Endothelial cell of umbilical vein (primary cell): ENCODE results near the gene ZBTB17. TPM values are rescaled to one million over a fixed set of nuclear protein-coding genes. Genes with fewer than 3 reads are reported as not detected.

ENCODE experiments used
- BruUV-seq: library from RNA; stranded (reverse); fragments of 400-500 nt; replicated peaks from 2 replicates; lab custom pipeline; 2021; lab: Mats Ljungman, UMichigan
- CTCF ChIA-PET: fragments of 300-600, 350-600 bp; sonication (Branson Sonifier 250); formaldehyde crosslinking; loops from one replicate; lab custom pipeline; 2021; ENCODE audit warnings: antibody characterized with exemption, inconsistent platforms; lab: Charles Lee
- POLR2A ChIA-PET: fragments of 300-600, 350-600 bp; sonication (Branson Sonifier 250); formaldehyde crosslinking; loops from one replicate; lab custom pipeline; 2021; ENCODE audit warnings: antibody characterized with exemption, inconsistent platforms; lab: Charles Lee
- DNase-seq: peaks from one replicate; pipeline ENCODE4 v3.0.0-alpha.2; 2011; ENCODE audit warnings: low read depth, low spot score
- FAIRE-seq: peaks from 2 replicates; lab custom pipeline; 2011; peaks lifted over from hg19 to GRCh38; lab: Jason Lieb, UNC
- H2AFZ ChIP-seq: 2 replicates; pipeline ENCODE4 v1.6.0; 2012; ENCODE audit warnings: low read depth, low read length, control low read depth, inconsistent platforms
- H3K27ac ChIP-seq: 2 replicates; pipeline ENCODE4 v1.5.1; 2011; ENCODE audit warnings: low read depth, mild to moderate bottlenecking, control low read depth, low read length, moderate library complexity; ENCODE audit not compliant: insufficient read depth
- H3K27me3 ChIP-seq, 2 experiments: 2 replicates each; pipeline versions ENCODE4 v1.6.0 to v1.6.1; 2011; ENCODE audit warnings: low read length in 2 of 2, mixed read lengths in 1 of 2; ENCODE audit not compliant: control insufficient read depth in 2 of 2, insufficient read depth in 2 of 2
- H3K36me3 ChIP-seq, 2 experiments: 2 replicates in 1 of 2; 3 replicates in 1 of 2; pipeline ENCODE4 v1.5.1; 2011; ENCODE audit warnings: low read length in 2 of 2, mild to moderate bottlenecking in 1 of 2, moderate library complexity in 1 of 2; ENCODE audit not compliant: control insufficient read depth in 2 of 2, insufficient read depth in 2 of 2; ENCODE audit errors: extremely low read depth in 1 of 2
- H3K4me1 ChIP-seq: 3 replicates; pipeline ENCODE4 v1.5.1; 2011; ENCODE audit warnings: mild to moderate bottlenecking, low read length; ENCODE audit not compliant: control insufficient read depth, insufficient read depth; ENCODE audit errors: extremely low read depth
- H3K4me2 ChIP-seq: 2 replicates; pipeline ENCODE4 v1.6.1; 2011; ENCODE audit warnings: low read length, control low read depth, mixed read lengths; ENCODE audit not compliant: insufficient read depth
- H3K4me3 ChIP-seq, 3 experiments: fragments of 200-600 bp in 1 of 3; sonication (generic), shearing (Covaris generic) in 1 of 3; replicated peaks in 1 of 3; 2 replicates each; pipeline ENCODE4 v1.5.1; 2011 to 2016; ENCODE audit warnings: control low read depth in 3 of 3, low read length in 3 of 3, mild to moderate bottlenecking in 2 of 3, inconsistent platforms in 1 of 3, low read depth in 1 of 3, moderate library complexity in 1 of 3; ENCODE audit not compliant: insufficient read depth in 1 of 3
- H3K79me2 ChIP-seq: 2 replicates; pipeline ENCODE4 v1.6.0; 2012; ENCODE audit warnings: low read length, inconsistent platforms; ENCODE audit not compliant: control insufficient read depth, insufficient read depth
- H3K9ac ChIP-seq: replicated peaks from 2 replicates; pipeline ENCODE3; 2011; ENCODE audit warnings: low read length, control low read depth; ENCODE audit not compliant: insufficient read depth; ENCODE audit errors: extremely low read depth
- H3K9me1 ChIP-seq: replicated peaks from 3 replicates; pipeline ENCODE4 v1.6.0; 2011; ENCODE audit warnings: mild to moderate bottlenecking, low read length; ENCODE audit not compliant: control insufficient read depth, insufficient read depth; ENCODE audit errors: extremely low read depth
- H3K9me3 ChIP-seq: replicated peaks from 2 replicates; pipeline ENCODE4 v1.5.1; 2012; ENCODE audit warnings: low read length, inconsistent platforms; ENCODE audit not compliant: control insufficient read depth, insufficient read depth
- H4K20me1 ChIP-seq: replicated peaks from 2 replicates; pipeline ENCODE3; 2011; ENCODE audit warnings: mild to moderate bottlenecking, low read length; ENCODE audit not compliant: control insufficient read depth, insufficient read depth; ENCODE audit errors: extremely low read depth
- EZH2 ChIP-seq: IDR thresholded peaks from 2 replicates; pipeline ENCODE4 v1.6.1; 2012; ENCODE audit warnings: borderline replicate concordance, low read depth, mild to moderate bottlenecking, moderate library complexity, low read length, inconsistent platforms; ENCODE audit not compliant: severe bottlenecking
- FOS ChIP-seq: IDR thresholded peaks from 2 replicates; pipeline ENCODE4 v1.6.1; 2011; ENCODE audit warnings: mild to moderate bottlenecking, low read length, moderate library complexity, borderline replicate concordance; ENCODE audit not compliant: insufficient read depth
- GATA2 ChIP-seq: IDR thresholded peaks from 2 replicates; pipeline ENCODE4 v1.7.0; 2011; ENCODE audit warnings: low read depth, mild to moderate bottlenecking, moderate library complexity, mixed read lengths, low read length; ENCODE audit not compliant: insufficient read length, insufficient read depth
- JUN ChIP-seq: IDR thresholded peaks from 2 replicates; pipeline ENCODE4 v1.6.1; 2011; ENCODE audit warnings: borderline replicate concordance, low read depth; ENCODE audit not compliant: insufficient read length, insufficient read depth
- MAX ChIP-seq: IDR thresholded peaks from 2 replicates; pipeline ENCODE4 v1.6.1; 2011; ENCODE audit not compliant: insufficient read depth, insufficient read length
- MYC ChIP-seq: IDR thresholded peaks from one replicate; pipeline ENCODE4 v1.6.1; 2011; ENCODE audit warnings: mild to moderate bottlenecking, low read depth, low read length
- POLR2AphosphoS5 ChIP-seq: IDR thresholded peaks from 2 replicates; pipeline ENCODE4 v1.6.1; 2012; ENCODE audit warnings: low read depth, mild to moderate bottlenecking, control low read depth, low read length, moderate library complexity; ENCODE audit not compliant: insufficient read depth
- dilution Hi-C: fragments of 300-500 bp; cut with MboI; formaldehyde crosslinking; loops from one replicate; pipeline ENCODE4 v1.15.0; 2019; ENCODE audit warnings: low sequenced_read_pairs; ENCODE audit not compliant: extremely low pct_ligation_motif_present
- intact Hi-C: fragments of 100-400 bp; cut with micrococcal nuclease; formaldehyde crosslinking; loops from one replicate; pipeline ENCODE4 v1.10.0; 2022
- polyA plus RNA-seq, 4 experiments: library from polyadenylated mRNA; depleted of rRNA in 3 of 4; stranded (reverse) in 3 of 4; unstranded in 1 of 4; fragments of >200 nt; gene quantifications; 2 replicates each; pipeline versions ENCODE4 v1.2.1 to v1.2.3, GENCODE V29; 2011 to 2012; ENCODE audit warnings: missing spikeins in 1 of 4
- total RNA-seq: library from RNA; stranded (reverse); gene quantifications from 2 replicates; pipeline ENCODE4 v1.2.3, GENCODE V29; 2021

The ZBTB17 gene
- total and polyA plus RNA-seq, 2 donors (not counting 3 experiments of a cell fraction or from before 2014, with no cell fraction given): 43.9 to 72.7 TPM

- ChIA-PET CTCF (interaction anchor here (0.8 to 2.5 kb wide), 5 partner anchors 19 to 139 kb away, joined by 3 to 5 read pairs (median 4); no protein-coding TSS in a partner anchor), POLR2A (no interaction called here)
- no peaks in the 10 kb centered on the region for H3K79me2 ChIP-seq
- peaks cover 25 to 64% of the 10 kb centered on the region in 2 experiments for H3K36me3 ChIP-seq
- H3K9ac ChIP-seq: no peak overlapping the region
- H3K27ac ChIP-seq: no peak overlapping the region
- no peak for DNase-seq
- H3K4me2 ChIP-seq: no peak overlapping the region
- no peaks in the 10 kb centered on the region for H3K9me1 ChIP-seq
- H3K9me3 ChIP-seq: no peaks in the 10 kb centered on the region
- FAIRE-seq: no peak
- BruUV-seq: no TSS peak
- H3K4me1 ChIP-seq: no peaks in the 10 kb centered on the region
- no peaks in the 10 kb centered on the region for H4K20me1 ChIP-seq
- dilution Hi-C loops (no loop called here), intact Hi-C loops (no loop called here)
- no peaks in the 10 kb centered on the region for H3K27me3 ChIP-seq
- no peak overlapping the region for H3K4me3 ChIP-seq
- TF ChIP-seq FOS: no peak
- no peak for TF ChIP-seq MYC
- no peak for TF ChIP-seq MAX
- TF ChIP-seq GATA2: no peak
- TF ChIP-seq POLR2AphosphoS5: no peak
- no peak for TF ChIP-seq JUN
- no peak for TF ChIP-seq EZH2
- no peak overlapping the region for H2AFZ ChIP-seq
Observed at GRCh38 chr1:15931401-15931800, 44.5 kb downstream of the ZBTB17 start.
